NT2/D1 (cell line): ENCODE results near the gene SLFN5.
"Not testable (repeated sequence)": the region's sequence is repeated elsewhere in the genome, so short reads cannot be mapped to it uniquely, and the experiment has no call there.

ENCODE experiments used
- YY1 ChIP-seq: IDR thresholded peaks from 2 replicates; pipeline ENCODE4 v1.6.1; 2011; ENCODE audit not compliant: insufficient read length, insufficient read depth
- ZNF274 ChIP-seq: IDR thresholded peaks from 2 replicates; pipeline ENCODE4 v1.6.1; 2011; ENCODE audit warnings: mild to moderate bottlenecking, low read depth, low read length

DNA sequence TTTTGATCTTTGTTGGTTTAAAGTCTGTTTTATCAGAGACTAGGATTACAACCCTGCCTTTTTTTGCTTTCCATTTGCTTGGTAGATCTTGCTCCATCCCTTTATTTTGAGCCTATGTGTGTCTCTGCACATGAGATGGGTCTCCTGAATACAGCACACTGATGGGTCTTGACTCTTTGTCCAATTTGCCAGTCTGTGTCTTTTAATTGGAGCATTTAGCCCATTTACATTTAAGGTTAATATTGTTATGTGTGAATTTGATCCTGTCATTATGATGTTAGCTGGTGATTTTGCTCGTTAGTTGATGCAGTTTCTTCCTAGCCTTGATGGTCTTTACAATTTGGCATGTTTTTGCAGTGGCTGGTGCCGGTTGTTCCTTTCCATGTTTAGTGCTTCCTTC, 40.3 kb upstream of the SLFN5 start:
- TF ChIP-seq YY1, ZNF274: not testable (repeated sequence)
